Activated T-cell treated with anti-CD3 and anti-CD28 coated beads, Interleukin-2, amount 50 U/mL, for 48 hours (primary cell): Measurements from ENCODE around the gene APOBEC3A.
A peak's percentile ranks its signal among the peaks of the same experiment; 100 is the strongest.

Experiments used
- DNase-seq, 2 experiments: peaks; one replicate each; pipeline ENCODE4 v3.0.0-alpha.2; 2020

Gene APOBEC3A

DNA sequence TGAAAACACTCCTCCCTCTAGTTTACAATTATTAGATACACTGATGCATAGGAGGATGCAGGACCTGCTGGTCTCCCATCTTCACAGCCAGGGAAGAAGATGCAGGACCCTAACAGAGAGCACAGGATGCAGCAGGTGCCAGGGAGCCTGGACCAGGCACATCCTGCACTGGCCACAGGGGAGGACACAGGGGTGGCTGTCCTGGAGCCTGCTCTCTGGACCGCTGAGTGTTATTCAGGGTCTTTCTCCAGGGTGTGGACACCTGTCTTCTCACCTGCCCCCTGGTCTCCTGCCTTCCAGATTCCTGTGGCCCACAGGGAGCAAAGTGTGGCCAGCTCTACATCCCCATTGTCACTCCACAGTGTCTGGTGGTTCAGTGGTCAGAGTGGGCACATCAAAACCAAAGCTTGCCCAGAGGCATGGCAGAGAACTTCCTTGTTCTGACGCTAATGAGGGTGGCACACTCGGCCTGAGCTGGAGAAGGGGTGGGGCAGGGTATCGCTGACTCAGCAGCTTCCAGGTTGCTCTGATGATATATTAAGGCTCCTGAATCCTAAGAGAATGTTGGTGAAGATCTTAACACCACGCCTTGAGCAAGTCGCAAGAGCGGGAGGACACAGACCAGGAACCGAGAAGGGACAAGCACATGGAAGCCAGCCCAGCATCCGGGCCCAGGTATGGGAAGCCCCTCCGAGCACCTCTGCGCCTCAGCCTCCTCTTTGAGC is at the start of gene APOBEC3A:
Gene APOBEC3A (plus strand): TSS at position 564 of the 725 bp plus-strand sequence. CDS start 83 bp downstream, at position 647.
- no peak for DNase-seq

DNA sequence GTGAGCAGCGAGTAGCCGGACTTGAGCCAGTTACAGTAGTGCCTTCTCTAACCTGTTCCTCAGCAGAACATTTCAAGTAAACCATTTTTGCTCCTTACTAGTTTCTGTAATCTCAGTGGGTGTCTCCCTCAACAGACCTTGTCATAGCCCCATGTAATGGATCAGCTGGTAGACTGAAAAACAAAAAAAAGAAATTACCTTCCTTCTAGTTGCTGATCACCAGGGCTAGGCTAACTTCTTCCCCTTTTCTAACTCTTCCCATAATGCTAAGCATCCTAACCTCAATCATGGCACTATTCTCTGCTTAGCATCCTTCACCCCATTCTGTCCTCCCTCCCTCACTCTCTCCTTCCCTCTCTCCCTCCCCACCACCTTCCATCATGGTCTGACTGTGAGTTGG is 49.6 kb upstream of the APOBEC3A start:
- no peak for DNase-seq

DNA sequence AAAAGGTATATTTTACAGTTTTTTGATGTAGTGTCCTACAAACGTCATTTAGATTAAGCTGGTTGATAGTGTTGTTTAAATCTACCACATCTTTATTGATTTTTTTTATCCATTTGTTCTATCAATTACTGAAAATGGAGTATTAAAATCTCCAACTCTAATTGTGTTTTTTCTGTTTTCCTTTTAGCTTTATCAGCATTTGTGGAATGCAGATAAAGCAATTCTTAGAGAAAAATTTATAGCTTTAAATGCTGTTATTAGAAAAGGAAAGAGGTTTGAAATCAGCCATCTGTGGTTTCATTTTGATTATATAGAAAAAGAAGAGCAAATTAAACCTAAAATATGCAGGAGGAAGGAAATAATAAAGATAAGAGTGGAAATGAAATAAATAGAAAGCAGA is 46.0 kb upstream of the APOBEC3A start:
- no peak for DNase-seq

DNA sequence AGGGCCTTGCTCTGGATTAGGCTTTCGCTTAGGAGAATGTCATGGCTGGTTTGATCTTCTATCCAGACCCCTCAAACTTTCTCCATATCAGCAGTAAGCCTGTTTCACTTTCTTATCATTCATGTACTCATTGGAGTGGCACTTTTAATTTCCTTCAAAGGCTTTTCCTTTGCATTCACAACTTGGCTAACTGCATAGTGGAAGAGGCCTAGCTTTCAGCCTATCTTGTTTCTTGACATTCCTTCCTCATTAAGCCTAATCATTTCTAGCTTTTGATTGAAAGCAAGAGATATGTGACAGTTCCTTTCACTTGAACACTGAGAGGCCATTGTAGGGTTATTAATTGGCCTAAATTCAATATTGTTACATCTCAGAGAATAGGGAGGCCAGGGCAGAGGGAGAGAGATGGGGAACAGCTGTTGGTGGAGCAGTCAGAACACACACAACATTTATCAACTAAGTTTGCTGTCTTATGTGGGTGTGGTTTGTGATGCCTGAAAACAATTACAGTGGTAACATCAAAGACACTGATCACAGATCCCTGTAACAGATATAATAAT is 37.7 kb upstream of the APOBEC3A start:
- DNase-seq: no peak

DNA sequence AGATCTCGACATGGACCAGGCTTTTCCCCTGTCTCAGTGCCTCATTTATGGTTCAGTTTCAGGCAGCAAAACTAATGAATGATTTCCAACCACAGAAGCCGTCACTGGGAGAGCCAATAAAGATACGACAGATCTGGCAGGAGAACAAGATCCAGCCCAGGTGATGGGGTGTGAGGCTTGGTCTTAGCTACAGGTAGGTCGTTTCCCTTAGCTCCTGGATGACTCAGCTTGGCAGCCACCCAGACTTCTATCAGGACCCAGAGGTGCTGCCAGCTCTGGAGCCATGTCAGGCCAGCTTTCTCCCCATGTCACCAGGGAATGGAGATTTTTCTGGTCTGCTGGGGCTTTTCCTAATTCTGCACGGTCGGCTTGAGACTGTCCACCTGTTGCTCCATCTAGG is 36.3 kb upstream of the APOBEC3A start:
- DNase-seq: no peak

DNA sequence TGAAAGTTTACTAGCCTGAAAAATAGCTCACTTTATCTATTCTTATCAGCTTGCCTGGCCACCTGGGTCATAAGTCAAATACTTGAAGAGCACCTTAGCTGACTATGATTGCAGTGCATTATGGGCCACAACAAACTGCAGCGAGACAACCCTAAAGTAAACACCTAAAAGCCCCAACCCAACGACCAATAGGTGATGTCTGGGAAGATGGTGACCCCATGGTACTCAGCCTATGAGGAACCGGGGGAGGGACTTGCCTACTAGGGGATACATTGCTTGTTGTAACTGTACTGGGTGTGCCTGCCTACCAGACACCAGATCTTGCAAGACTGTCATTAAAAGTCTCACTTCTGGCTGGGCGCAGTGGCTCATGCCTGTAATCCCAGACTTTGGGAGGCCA is 35.6 kb upstream of the APOBEC3A start:
- DNase-seq: no peak

DNA sequence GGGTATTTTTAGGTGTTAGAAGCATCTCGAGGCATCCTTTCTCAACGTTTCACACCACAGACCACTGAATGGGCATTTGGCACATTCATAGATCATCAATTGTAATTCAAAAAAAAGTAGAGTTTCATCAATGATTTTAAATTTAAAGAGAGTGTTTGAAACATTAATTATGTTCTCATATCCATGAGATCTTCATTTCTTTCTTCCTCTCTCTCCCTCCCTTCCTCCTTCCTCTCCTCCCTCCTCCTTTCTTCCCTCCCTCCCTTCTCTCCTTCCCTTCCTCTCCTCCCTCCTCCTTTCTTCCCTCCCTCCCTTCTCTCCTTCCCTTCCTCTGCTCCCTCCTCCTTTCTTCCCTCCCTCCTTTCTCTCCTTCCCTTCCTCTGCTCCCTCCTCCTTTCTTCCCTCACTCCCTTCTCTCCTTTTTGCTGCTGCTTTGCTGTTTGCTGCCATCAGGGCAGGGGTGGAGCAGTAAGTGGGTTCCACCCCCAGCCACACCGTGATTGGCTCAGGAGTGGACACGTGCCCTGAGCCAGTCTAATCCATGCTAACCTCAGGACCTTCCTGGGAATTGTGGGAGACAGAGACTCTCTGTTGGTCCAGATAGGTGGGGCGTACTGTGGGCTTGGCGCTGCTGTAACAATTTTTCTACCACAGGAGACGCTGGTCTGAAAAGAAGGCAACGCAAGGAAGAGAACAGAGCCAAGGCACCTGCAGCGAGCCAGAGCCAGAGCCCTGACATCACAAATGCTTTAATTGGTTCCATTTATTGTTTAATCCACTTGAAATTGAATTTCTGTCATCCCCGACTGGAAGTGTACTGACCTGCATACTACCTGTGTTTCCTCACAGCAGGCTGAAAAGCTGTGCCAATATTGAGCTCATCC is 33.7 kb upstream of the APOBEC3A start:
- DNase-seq: no peak

DNA sequence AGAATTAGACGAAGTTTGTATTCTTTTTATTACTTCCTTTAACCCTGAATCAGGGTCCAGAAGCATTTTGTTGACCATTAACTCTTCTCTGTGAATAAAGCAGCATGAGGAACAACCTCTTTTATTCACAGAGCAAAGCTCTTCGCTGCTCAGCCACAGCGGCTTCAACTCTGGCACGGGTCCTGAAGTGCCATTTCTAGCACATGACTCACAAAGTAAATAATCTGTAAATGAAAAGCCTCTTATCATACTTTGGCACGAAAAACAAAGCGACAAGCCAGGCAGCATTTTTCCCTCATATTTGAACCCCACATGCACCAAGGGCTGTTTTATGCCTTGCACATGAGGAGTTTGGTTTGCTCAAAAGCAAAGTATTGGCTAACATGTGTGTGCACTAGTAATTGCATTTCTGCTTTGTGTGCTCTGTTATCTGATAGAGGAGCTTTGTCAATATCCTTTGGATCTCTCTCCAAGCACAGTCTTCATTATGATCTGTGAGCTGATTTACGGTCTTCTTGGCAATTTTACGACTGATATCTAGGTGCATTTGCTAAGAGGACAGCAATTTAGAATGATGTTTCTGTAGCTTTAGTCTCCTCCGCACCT is 33.0 kb upstream of the APOBEC3A start:
- no peak for DNase-seq

DNA sequence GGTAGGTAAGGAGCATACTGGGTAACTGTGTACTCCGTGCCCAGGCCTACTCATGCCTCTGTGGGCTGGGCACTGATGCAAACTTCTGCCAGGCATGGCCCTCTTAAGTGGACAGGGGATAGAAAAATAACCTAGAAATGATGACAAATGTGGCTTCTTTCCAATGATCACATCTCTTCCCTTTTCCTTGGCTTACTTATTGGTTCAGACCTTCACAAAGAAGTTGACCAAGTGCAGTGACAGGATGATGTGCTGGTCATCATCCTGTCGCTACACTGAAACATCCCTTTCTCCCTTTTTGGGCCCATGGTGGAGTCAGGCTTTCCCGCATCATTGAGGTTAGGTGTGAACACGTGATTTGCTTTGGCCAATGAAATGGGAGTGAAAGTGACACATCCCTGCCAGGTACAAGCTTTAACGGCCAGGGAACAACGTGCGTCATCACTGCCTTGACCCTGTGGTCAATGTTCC is 31.8 kb upstream of the APOBEC3A start:
- no peak for DNase-seq

DNA sequence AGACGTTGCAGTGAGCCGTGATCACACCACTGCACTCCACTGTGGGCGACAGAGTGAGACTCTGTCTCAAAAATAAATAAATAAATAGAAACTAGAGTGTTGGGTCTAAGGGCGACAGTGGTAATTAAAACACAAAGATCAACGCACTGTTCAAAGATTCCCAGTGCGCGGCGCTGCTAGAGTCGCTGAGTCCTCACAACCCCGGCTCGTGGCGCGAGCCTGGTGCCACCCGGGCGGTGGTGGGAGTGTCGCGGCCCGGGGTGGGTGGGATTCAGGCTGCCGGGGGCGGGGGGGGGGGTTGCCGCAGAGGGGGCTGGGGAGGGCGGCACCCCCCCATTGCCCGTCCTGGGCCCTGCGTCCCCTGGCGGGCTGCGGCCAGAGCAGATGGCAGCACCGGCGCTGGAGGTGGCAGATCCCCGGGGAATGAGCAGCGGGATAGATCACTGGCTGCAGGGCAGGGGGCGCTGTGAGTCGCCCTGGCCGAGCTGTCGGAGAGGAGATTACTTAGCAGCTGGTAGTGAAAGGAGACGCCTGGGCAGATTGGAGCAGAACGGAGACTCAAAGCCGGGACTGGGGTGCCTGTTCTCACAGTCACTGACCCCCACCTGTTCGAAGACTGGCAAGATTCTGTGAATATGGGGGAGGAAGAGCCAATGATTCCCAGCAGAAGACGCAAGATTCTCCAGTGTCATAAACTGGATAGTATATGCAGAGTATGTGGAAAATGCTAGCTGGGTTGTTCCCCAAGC is 30.2 kb upstream of the APOBEC3A start:
- peak; percentile 66 to 78 for DNase-seq

DNA sequence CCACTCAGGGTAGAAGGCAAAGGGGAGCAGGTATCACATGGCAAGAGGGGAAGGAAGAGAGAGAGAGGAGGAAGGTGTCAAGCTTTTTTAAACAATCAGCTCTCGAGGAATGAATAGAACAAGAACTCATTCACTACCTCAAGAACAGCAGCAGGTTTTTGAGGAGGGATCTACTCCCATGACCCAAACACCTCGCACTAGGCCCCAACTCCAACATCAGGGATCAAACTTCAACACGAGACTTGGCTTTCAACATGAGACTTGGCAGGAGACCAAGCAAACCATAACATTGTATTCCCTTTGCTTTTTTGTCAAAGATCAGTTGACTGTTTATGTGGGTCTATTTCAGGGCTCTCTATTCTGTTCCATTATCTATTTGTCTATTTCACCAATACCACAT is 26.9 kb upstream of the APOBEC3A start:
- DNase-seq: no peak

DNA sequence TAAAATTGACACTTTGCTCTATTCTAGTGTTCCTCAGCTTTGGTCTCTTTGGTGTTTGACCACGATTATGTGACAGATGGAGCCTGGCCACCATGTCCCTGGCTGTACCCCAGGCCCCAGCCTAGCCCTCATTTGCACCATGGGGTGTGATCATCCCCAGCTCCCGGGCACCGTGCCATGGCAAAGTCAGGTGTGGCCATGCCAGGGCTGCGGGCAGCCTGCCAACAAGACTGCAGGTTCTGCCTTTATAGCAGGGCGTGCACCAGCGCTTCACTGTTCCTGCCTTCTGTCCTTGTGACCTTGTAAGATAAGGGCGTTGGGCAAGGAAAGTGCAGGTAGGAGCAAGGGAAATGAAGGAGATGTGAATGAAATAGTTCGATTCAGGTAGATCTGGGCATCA is 22.4 kb upstream of the APOBEC3A start:
- DNase-seq: peak in 1 of 2 experiments; percentile 11

DNA sequence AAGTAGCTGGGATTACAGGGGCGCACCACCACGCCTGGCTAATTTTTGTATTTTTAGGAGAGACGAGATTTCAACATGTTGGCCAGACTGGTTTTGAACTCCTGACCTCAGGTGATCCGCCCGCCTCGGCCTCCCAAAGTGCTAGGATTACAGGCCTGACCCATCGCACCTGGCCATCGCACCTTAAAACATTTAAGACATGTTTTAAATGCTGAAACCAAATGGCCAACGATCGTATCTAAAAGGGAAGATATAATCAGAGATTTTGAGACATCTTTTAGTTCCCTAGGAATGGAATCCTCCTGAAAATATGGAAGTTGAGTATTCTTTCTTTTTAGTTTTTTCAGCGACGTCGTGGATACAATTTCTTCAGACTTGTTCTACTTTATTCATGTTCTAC is 21.8 kb upstream of the APOBEC3A start:
- no peak for DNase-seq

DNA sequence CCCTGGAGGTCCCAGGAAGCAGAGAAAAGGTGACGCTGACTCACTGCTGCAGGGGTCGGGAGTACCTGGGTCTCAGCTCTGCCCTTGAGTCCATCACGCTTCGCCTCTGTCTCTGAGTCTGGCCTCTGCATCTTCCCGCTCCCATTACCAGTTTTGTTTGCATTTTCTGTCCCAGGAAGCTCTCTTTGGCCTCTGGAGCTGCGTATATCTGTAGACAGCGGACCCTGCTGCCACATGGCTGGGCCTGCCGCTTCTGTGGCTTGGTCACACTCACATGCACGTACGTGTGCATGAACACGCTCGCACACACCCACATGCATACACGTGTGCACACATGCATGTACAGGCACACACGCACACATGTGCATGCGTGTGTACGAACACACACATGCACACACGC is 20.8 kb upstream of the APOBEC3A start:
- DNase-seq: peak in 1 of 2 experiments; percentile 8

DNA sequence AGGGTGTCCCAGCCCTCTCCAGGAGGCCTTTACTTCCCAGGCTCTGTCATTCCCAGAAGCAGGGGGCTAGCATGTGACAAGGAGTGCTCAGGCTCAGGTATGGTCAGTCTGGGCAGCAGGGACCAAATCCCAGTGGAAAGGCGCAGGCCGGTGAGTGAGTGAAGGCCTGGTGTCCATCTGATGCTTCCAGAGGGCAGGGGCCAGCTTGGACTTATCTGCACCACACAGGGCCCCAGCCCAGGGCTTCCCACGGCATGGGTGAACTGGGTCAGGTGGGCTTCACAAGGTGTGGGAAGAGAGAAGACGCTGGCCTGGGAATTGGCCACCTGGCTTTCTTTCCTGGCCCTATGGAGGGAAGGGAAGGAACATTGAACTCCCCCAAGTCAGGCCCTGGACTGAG is 20.4 kb upstream of the APOBEC3A start:
- peak in 1 of 2 experiments; percentile 7 for DNase-seq

DNA sequence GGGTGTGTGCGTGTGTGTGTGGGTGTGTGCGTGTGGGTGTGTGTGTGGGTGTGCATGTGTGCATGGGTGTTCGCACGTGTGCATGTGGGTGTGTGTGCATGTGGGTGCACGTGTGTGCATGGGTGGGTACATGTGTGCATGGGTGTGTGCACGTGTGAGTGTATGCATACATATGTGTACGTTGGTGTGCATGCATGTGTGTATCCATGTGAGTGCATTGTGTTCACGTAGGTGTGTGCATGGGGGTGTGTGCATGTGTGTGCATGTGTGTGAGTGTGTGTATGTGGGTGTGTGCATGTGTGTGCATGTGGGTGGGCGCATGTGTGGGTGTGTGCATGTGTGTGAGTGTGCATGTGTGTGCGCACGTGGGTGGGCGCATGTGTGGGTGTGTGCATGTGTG is 19.9 kb upstream of the APOBEC3A start:
- no peak for DNase-seq

DNA sequence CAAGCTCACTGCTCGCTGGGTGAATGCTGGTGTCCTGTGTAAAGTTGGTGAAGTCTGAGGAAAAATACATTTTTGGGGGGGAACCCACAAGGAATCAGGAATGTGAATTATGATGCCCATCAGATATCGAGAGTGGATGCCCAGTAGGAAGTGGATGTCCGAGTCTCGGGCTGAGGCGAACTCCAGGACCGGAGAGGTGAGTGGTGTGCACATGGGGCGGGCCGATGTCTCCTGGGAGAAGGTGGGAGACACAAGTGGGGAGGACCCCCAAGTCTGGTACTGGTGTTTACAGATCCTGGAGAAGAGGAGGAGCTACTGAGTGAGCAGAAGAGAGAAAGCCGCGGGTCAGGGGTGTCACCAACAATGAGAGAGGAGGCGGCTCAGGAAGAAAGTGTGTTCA is 19.2 kb upstream of the APOBEC3A start:
- peak in 1 of 2 experiments; percentile 14 for DNase-seq

DNA sequence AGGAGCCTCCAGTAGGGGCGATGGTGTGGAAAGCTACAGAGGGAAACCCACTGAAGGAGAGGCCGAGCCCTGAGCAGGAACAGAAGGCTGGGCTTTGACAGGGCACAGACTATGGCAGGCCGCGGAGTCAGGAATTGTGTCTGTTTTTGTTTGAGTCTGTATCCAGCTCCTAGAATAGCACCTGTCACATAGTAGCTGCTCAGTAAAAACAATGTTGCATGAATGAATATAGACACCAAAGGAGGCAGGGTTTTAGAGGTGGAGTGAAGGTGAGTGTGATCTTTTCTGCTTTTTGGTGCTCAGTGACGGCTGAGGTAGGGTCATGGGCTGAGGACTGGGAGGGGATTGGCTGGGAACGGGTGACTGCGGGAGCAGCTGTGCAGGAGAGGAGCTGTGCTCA is 18.5 kb upstream of the APOBEC3A start:
- no peak for DNase-seq

DNA sequence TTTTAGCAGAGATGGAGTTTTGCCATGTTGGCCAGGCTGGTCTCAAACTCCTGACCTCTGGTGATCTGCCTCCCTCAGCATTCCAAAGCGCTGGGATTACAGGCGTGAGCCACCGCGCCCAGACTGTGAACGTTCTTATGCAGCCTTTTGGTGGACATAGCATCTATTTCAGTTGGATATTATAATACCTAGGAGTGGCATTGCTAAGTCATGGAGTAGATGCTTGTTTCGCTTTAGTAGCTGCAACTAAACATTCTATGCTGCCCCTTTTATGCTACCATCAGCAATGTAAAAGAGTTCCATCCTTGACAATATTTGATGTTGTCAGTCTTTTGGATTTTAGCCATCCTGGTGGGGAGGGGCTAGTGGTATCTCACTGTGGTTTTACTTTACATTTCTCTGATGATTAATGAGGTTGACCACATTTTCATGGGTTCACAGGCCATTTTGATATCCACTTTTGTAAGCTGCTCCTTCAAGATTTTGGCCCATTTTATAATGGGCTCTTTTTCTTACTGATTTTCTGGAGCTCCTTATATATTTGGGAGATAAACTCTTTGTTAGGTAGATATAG is 16.5 kb upstream of the APOBEC3A start:
- no peak for DNase-seq

DNA sequence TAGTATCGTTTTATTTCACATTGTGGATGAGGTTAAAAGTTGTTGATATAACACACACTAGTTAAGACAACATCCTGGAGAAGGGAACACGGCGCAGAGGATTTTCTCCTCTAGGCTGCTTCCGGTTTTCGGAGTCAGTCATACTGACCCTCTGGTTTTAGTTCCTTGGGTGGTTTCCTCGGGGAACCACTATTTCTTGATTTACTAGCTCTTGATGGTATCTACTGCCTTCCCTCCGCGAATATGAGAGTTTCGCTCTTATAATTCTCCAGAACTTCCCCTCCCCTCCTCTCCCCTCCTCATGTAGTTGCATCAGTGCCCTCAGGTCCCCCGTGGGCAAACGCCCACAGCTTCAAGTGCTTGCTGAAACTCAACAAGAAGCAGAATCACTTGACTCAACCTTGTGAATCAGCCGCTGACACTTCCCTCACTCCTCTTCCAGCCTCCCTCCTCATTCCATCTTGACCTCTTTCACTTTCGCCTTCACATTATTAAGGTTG is 15.9 kb upstream of the APOBEC3A start:
- peak; percentile 77 to 82 for DNase-seq

DNA sequence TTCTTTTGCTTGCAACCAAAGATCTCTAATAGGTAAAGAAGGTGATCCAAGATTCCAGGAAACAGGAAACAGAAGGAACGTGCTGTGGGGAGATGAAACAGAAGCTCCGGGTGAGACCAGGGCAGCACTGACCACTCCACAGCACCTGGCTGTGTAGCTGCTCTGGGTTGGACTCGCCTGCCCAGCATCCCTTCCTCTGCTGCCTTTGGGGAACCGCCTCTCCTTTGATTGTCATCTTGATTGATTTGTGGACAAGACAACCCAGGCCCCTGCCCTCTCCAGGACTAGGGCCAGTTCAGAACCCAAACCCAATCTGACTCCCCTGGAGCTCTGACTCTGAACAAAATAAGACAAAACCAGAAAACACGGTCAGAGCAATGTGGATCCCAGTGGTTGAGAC is 14.7 kb upstream of the APOBEC3A start:
- peak in 1 of 2 experiments; percentile 21 for DNase-seq

DNA sequence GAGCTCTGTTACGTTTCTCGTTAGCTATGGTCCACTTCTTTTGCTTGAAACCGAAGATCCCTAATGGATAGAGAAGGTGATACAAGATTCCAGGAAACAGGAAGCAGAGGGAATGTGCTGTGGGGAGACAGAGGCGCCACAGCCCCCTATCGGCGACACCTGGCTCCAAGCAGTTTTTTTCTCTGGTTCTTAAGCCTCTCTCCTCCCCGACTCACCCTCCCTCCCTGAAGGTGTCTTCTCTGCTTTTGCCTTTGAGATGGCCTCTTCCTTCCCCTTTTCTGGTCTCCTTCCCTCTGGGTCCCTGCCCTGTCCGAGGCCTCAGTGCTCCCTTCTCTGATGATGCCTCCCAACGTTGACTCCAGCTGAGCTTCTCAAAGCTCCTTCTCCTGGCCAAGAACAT is 14.2 kb upstream of the APOBEC3A start:
- DNase-seq: peak in 1 of 2 experiments; percentile 22
